Stimulated activated CD4-positive, alpha-beta T cell treated with anti-CD3 and anti-CD28 coated beads, TNF-alpha, amount 100 ng/mL, for 24 hours (primary cell): Measurements from ENCODE around the gene NUTM2B.
"Not testable (repeated sequence)": the region's sequence is repeated elsewhere in the genome, so short reads cannot be mapped to it uniquely, and the experiment has no call there.

ENCODE experiments used
- DNase-seq, 3 experiments: peaks; one replicate each; pipeline ENCODE4 v3.0.0-alpha.2; 2020; ENCODE audit warnings: low read depth in 3 of 3

Gene NUTM2B

DNA sequence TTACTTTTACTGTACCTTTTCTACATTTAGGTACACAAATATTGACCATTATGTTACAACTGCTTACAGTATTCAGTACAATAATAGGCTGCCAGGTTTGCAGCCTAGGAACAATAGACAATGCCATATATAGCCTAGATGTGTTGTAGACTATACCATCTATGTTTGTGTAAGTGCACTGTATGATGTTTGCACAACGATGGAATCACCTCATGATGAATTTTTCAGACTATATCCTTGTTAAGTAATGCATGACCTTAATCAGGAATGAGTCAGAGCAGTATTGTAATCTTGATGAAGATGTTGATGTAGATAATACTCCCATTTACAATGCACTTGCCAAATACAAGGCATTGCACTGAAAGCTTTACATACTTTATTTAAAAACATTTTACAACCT, 23.6 kb downstream of the NUTM2B start:
- DNase-seq: not testable (repeated sequence)

DNA sequence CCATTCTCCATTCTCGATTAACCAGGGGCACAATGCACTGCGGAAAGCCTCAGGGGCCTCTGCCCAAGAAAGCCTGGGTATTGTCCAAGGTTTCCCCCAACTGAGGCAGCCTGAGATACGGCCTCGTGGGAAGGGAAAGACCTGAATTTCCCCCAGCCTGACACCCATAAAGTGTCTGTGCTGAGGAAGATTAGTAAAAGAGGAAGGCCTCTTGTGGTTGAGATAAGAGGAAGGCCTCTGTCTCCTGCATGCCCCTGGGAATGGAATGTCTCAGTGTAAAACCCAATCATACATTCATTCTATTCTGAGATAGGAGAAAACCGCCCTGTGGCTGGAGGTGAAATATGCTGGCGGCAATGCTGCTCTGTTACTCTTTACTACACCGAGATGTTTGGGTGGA, 41.8 kb downstream of the NUTM2B start:
- DNase-seq: not testable (repeated sequence)

DNA sequence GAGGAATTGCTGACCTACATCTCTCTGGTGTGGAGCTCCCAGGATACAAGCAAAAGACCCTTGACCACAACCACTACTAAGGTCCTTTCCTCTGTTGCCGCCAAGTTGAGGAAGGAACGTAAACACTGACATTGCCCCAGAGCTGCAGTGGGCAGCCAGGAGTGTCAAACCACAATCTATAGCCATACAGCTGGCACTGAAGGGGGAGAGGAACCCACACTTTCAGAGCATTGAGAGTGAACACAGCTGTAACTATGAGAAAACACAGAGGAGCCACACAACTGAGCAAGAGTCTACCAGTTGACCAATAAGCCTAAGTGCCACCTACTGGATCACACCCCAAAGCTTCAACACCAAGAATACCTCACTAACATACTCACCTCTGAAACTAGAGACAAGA, 45.5 kb downstream of the NUTM2B start:
- DNase-seq: not testable (repeated sequence)

DNA sequence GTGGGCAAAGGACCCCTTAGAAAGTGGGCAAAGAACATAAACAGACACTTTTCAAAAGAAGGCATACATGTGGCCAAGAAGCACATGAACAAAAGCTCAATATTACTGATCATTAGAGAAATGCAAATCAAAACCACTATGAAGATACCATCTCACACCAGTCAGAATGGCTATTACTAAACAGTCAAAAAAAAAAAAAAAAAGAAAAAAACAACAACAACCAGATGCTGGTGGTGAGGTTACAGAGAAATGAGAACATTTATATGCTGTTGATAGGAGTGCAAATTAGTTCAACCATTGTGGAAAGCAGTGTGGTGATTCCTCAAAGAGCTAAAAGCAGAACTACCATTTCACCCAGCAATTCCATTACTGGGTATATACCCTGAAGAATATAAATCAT, 50.6 kb downstream of the NUTM2B start:
- DNase-seq: not testable (repeated sequence)

DNA sequence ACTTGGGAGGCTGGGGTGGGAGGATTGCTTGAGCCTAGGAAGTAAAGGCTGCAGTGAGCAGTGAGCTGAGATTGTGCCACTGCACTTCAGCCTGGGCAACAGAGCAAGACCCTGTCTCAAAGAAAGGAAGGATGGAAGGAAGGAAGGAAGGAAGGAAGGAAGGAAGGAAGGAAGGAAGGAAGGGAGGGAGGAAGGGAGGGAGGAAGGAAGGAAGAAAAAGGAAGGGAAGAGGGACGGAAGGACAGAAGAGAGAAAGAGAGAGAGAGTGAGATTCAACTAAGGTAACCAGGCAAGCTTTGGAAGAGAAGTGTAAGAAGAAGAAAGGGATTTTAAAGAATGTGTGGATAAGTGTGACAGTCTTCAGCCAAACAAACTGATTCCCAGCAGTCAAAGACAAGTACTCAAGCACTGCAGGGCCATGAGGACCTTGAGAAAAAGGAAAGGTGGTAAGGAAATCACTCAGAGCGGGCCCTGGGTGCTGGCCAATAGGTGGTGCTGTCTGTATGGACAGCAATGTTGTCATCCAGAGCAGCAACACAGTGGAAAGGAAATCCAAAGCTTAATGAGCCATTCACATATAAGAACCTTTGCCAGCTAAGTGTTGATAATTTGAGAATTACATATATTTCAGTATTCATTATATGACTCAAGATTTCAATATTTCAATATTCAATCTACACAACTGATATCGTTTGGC, 55.4 kb downstream of the NUTM2B start:
- not testable (repeated sequence) for DNase-seq
